ENCODE measurements around the gene SUSD3. TPM values are rescaled to one million over a fixed set of nuclear protein-coding genes. Genes with fewer than 3 reads are reported as not detected.
A peak's percentile ranks its signal among the peaks of the same experiment; 100 is the strongest.

The SUSD3 gene
- total RNA-seq, 2 donors from 2014 or later: 45.4 to 68.4 TPM

- Mint-ChIP-seq H3K4me3 (peak overlapping the region; percentile 49), H3K9me3 (no peaks in the 10 kb centered on the region)
Observed at GRCh38 chr9:93119703-93119952, 61.1 kb downstream of the SUSD3 start.

GRCh38 chr9:93119953-93120845 is 61.7 kb downstream of the SUSD3 start:
- Mint-ChIP-seq H3K27ac (peak overlapping the region; percentile 20), H3K4me3 (peak overlapping the region; percentile 49), H3K36me3 (ENCODE audit: low read depth) (peaks cover 66% of the 10 kb centered on the region), H3K27me3 (no peaks in the 10 kb centered on the region), H3K9me3 (no peaks in the 10 kb centered on the region), H3K4me1 (peaks cover 19% of the 10 kb centered on the region)
- peak; percentile 69 for ATAC-seq (replicated peaks)

More at GRCh38 chr9:93119703-93119952, 61.1 kb downstream of the SUSD3 start:
- H3K4me1 Mint-ChIP-seq: peaks cover 23% of the 10 kb centered on the region
- H3K36me3 Mint-ChIP-seq (ENCODE audit: low read depth): peaks cover 63% of the 10 kb centered on the region
- H3K27ac Mint-ChIP-seq: peak overlapping the region; percentile 20
- ATAC-seq (replicated peaks): no peak
- no peaks in the 10 kb centered on the region for H3K27me3 Mint-ChIP-seq

GRCh38 chr9:93120846-93121315 is 62.4 kb downstream of the SUSD3 start:
- H3K27me3 Mint-ChIP-seq: no peaks in the 10 kb centered on the region

GRCh38 chr9:93121316-93122241 is 63.1 kb downstream of the SUSD3 start:
- H3K4me3 Mint-ChIP-seq: no peak overlapping the region
- H3K4me1 Mint-ChIP-seq: peaks cover 19% of the 10 kb centered on the region
- no peaks in the 10 kb centered on the region for H3K9me3 Mint-ChIP-seq
- H3K36me3 Mint-ChIP-seq (ENCODE audit: low read depth): peaks cover 80% of the 10 kb centered on the region
- H3K27me3 Mint-ChIP-seq: no peaks in the 10 kb centered on the region
- H3K27ac Mint-ChIP-seq: peak overlapping the region; percentile 20
- ATAC-seq (replicated peaks): peak; percentile 4

More at GRCh38 chr9:93120846-93121315, 62.4 kb downstream of the SUSD3 start:
- H3K4me1 Mint-ChIP-seq: peaks cover 19% of the 10 kb centered on the region
- peak overlapping the region; percentile 20 for H3K27ac Mint-ChIP-seq
- H3K36me3 Mint-ChIP-seq (ENCODE audit: low read depth): peaks cover 73% of the 10 kb centered on the region
- peak; percentile 3 for ATAC-seq (replicated peaks)
- no peaks in the 10 kb centered on the region for H3K9me3 Mint-ChIP-seq
- no peak overlapping the region for H3K4me3 Mint-ChIP-seq

- ATAC-seq (replicated peaks): no peak
- peaks cover 19% of the 10 kb centered on the region for H3K4me1 Mint-ChIP-seq
- H3K27ac Mint-ChIP-seq: peak overlapping the region; percentile 20
- no peaks in the 10 kb centered on the region for H3K9me3 Mint-ChIP-seq
- no peak overlapping the region for H3K4me3 Mint-ChIP-seq
- no peaks in the 10 kb centered on the region for H3K27me3 Mint-ChIP-seq
- H3K36me3 Mint-ChIP-seq (ENCODE audit: low read depth): peaks cover 92% of the 10 kb centered on the region
Observed at GRCh38 chr9:93122721-93123221, 64.3 kb downstream of the SUSD3 start.

GRCh38 chr9:93123561-93124283 is 65.2 kb downstream of the SUSD3 start:
- H3K4me1 Mint-ChIP-seq: peaks cover 18% of the 10 kb centered on the region
- H3K4me3 Mint-ChIP-seq: no peak overlapping the region
- no peaks in the 10 kb centered on the region for H3K9me3 Mint-ChIP-seq
- no peaks in the 10 kb centered on the region for H3K27me3 Mint-ChIP-seq
- ATAC-seq (replicated peaks): no peak
- peak overlapping the region; percentile 5 for H3K27ac Mint-ChIP-seq
- H3K36me3 Mint-ChIP-seq (ENCODE audit: low read depth): peaks cover 95% of the 10 kb centered on the region

GRCh38 chr9:93124793-93125192 is 66.3 kb downstream of the SUSD3 start:
- H3K27ac Mint-ChIP-seq: no peak overlapping the region
- no peak for ATAC-seq (replicated peaks)
- H3K4me3 Mint-ChIP-seq: no peak overlapping the region
- H3K27me3 Mint-ChIP-seq: no peaks in the 10 kb centered on the region
- peaks cover 25% of the 10 kb centered on the region for H3K4me1 Mint-ChIP-seq
- no peaks in the 10 kb centered on the region for H3K9me3 Mint-ChIP-seq
- peaks cover 99% of the 10 kb centered on the region for H3K36me3 Mint-ChIP-seq (ENCODE audit: low read depth)

- Mint-ChIP-seq H3K4me3 (peak overlapping the region; percentile 20), H3K27ac (peak overlapping the region; percentile 28), H3K36me3 (ENCODE audit: low read depth) (peaks cover 99% of the 10 kb centered on the region), H3K27me3 (no peaks in the 10 kb centered on the region), H3K4me1 (peaks cover 21% of the 10 kb centered on the region), H3K9me3 (no peaks in the 10 kb centered on the region)
- no peak for ATAC-seq (replicated peaks)
Observed at GRCh38 chr9:93125331-93125894, 66.9 kb downstream of the SUSD3 start.

- ATAC-seq (replicated peaks): no peak
- peak overlapping the region; percentile 96 for H3K4me3 Mint-ChIP-seq
Observed at GRCh38 chr9:93126151-93126781, 67.8 kb downstream of the SUSD3 start.

GRCh38 chr9:93126825-93127368 is 68.4 kb downstream of the SUSD3 start:
- H3K4me1 Mint-ChIP-seq: peaks cover 20% of the 10 kb centered on the region
- no peak for ATAC-seq (replicated peaks)
- peaks cover 100% of the 10 kb centered on the region for H3K36me3 Mint-ChIP-seq (ENCODE audit: low read depth)
- no peaks in the 10 kb centered on the region for H3K9me3 Mint-ChIP-seq
- peak overlapping the region; percentile 46 for H3K27ac Mint-ChIP-seq
- H3K4me3 Mint-ChIP-seq: peak overlapping the region; percentile 96
- no peaks in the 10 kb centered on the region for H3K27me3 Mint-ChIP-seq

More at GRCh38 chr9:93126151-93126781, 67.8 kb downstream of the SUSD3 start:
- no peaks in the 10 kb centered on the region for H3K27me3 Mint-ChIP-seq
- H3K36me3 Mint-ChIP-seq (ENCODE audit: low read depth): peaks cover 100% of the 10 kb centered on the region
- H3K9me3 Mint-ChIP-seq: no peaks in the 10 kb centered on the region
- peaks cover 25% of the 10 kb centered on the region for H3K4me1 Mint-ChIP-seq
- H3K27ac Mint-ChIP-seq: peak overlapping the region; percentile 28

GRCh38 chr9:93127395-93127911 is 69.0 kb downstream of the SUSD3 start:
- H3K4me3 Mint-ChIP-seq: peak overlapping the region; percentile 96
- H3K27me3 Mint-ChIP-seq: no peaks in the 10 kb centered on the region
- peak overlapping the region; percentile 46 for H3K27ac Mint-ChIP-seq
- no peak for ATAC-seq (replicated peaks)
- peaks cover 20% of the 10 kb centered on the region for H3K4me1 Mint-ChIP-seq
- no peaks in the 10 kb centered on the region for H3K9me3 Mint-ChIP-seq
- H3K36me3 Mint-ChIP-seq (ENCODE audit: low read depth): peaks cover 100% of the 10 kb centered on the region

- peaks cover 100% of the 10 kb centered on the region for H3K36me3 Mint-ChIP-seq (ENCODE audit: low read depth)
- H3K27ac Mint-ChIP-seq: peak overlapping the region; percentile 63
- no peaks in the 10 kb centered on the region for H3K9me3 Mint-ChIP-seq
- peak overlapping the region; percentile 96 for H3K4me3 Mint-ChIP-seq
- ATAC-seq (replicated peaks): no peak
- H3K4me1 Mint-ChIP-seq: peaks cover 20% of the 10 kb centered on the region
- H3K27me3 Mint-ChIP-seq: no peaks in the 10 kb centered on the region
Observed at GRCh38 chr9:93128011-93128714, 69.7 kb downstream of the SUSD3 start.
